Central memory CD8-positive, alpha-beta T cell (primary cell): Measurements from ENCODE around the gene TARBP2.

Experiments used
- ATAC-seq: fragments of 150-1000 bp; cut with Tn5 transposase; replicated peaks from 2 replicates; pipeline ENCODE4 v1.10.0; 2022; ENCODE audit warnings: mild to moderate bottlenecking, moderate FRiP score, moderate number of reproducible peaks; ENCODE audit not compliant: poor library complexity, severe bottlenecking; ENCODE audit errors: extremely low read depth
- DNase-seq, 2 donors: peaks; one replicate each; pipeline ENCODE4 v3.0.0; 2021; ENCODE audit warnings: low spot score in 2 of 2
- H3K27ac Mint-ChIP-seq: one replicate; pipeline ENCODE4 v1.8.0; 2022; ENCODE audit warnings: low read depth, mild to moderate bottlenecking, moderate library complexity, mixed read lengths
- H3K27me3 Mint-ChIP-seq: one replicate; pipeline ENCODE4 v1.8.0; 2022; ENCODE audit warnings: mixed read lengths
- H3K36me3 Mint-ChIP-seq: one replicate; pipeline ENCODE4 v1.8.0; 2022; ENCODE audit warnings: mild to moderate bottlenecking, moderate library complexity, mixed read lengths; ENCODE audit not compliant: insufficient read depth
- H3K4me1 Mint-ChIP-seq: one replicate; pipeline ENCODE4 v1.8.0; 2022; ENCODE audit warnings: mixed read lengths
- H3K4me3 Mint-ChIP-seq: one replicate; pipeline ENCODE4 v1.8.0; 2022; ENCODE audit warnings: mild to moderate bottlenecking, moderate library complexity, mixed read lengths
- H3K9me3 Mint-ChIP-seq: one replicate; pipeline ENCODE4 v1.8.0; 2022; ENCODE audit warnings: mixed read lengths

TARBP2 gene

GRCh38 chr12:53502983-53503728 lies 2.1 kb downstream of the TARBP2 start:
- Mint-ChIP-seq H3K4me3 (no peak overlapping the region), H3K4me1 (peaks cover 40% of the 10 kb centered on the region), H3K9me3 (no peaks in the 10 kb centered on the region), H3K36me3 (peaks cover 23% of the 10 kb centered on the region), H3K27ac (no peak overlapping the region), H3K27me3 (no peaks in the 10 kb centered on the region)
- DNase-seq (no peak), ATAC-seq (no peak)

- no peak overlapping the region for H3K27ac Mint-ChIP-seq
- H3K4me3 Mint-ChIP-seq, result no peak overlapping the region
- peaks cover 20% of the 10 kb centered on the region for H3K36me3 Mint-ChIP-seq
These were observed 3.2 kb downstream of the TARBP2 start for GRCh38 chr12:53504004-53504920.

GRCh38 chr12:53505086-53505485 lies 4.0 kb downstream of the TARBP2 start:
- peak overlapping the region; percentile 52 for H3K27ac Mint-ChIP-seq
- peaks cover 17% of the 10 kb centered on the region for H3K36me3 Mint-ChIP-seq
- ATAC-seq (no peak), DNase-seq (no peak)
- H3K27me3 Mint-ChIP-seq, result no peaks in the 10 kb centered on the region
- peaks cover 30% of the 10 kb centered on the region for H3K4me1 Mint-ChIP-seq
- no peaks in the 10 kb centered on the region for H3K9me3 Mint-ChIP-seq
- no peak overlapping the region for H3K4me3 Mint-ChIP-seq

More at GRCh38 chr12:53504004-53504920, 3.2 kb downstream of the TARBP2 start:
- no peaks in the 10 kb centered on the region for H3K9me3 Mint-ChIP-seq
- ATAC-seq (no peak), DNase-seq (no peak)
- peaks cover 35% of the 10 kb centered on the region for H3K4me1 Mint-ChIP-seq
- H3K27me3 Mint-ChIP-seq, result no peaks in the 10 kb centered on the region

- no peak overlapping the region for H3K27ac Mint-ChIP-seq
- ATAC-seq, result no peak
- DNase-seq, result no peak
- H3K4me3 Mint-ChIP-seq, result no peak overlapping the region
- peaks cover 25% of the 10 kb centered on the region for H3K4me1 Mint-ChIP-seq
- H3K36me3 Mint-ChIP-seq, result peaks cover 16% of the 10 kb centered on the region
- no peaks in the 10 kb centered on the region for H3K9me3 Mint-ChIP-seq
- H3K27me3 Mint-ChIP-seq, result no peaks in the 10 kb centered on the region
These were observed 4.7 kb downstream of the TARBP2 start for GRCh38 chr12:53505555-53506449.

GRCh38 chr12:53506450-53506785 lies 5.3 kb downstream of the TARBP2 start:
- Mint-ChIP-seq H3K36me3 (peaks cover 16% of the 10 kb centered on the region), H3K27ac (no peak overlapping the region), H3K4me3 (no peak overlapping the region), H3K27me3 (no peaks in the 10 kb centered on the region), H3K9me3 (no peaks in the 10 kb centered on the region), H3K4me1 (peaks cover 25% of the 10 kb centered on the region)
- DNase-seq (no peak), ATAC-seq (no peak)

- Mint-ChIP-seq H3K27ac (no peak within 1 kb of the TSS), H3K27me3 (no peaks in the 10 kb centered on the region), H3K36me3 (peaks cover 16% of the 10 kb centered on the region), H3K4me3 (no peak within 1 kb of the TSS), H3K4me1 (peaks cover 22% of the 10 kb centered on the region), H3K9me3 (no peaks in the 10 kb centered on the region)
- ATAC-seq (no peak), DNase-seq (no peak)
These were observed 6.0 kb downstream of the TARBP2 start, which contains the start of gene NPFF for GRCh38 chr12:53506881-53507602. NPFF (minus strand) TSS chr12:53507484; CDS start chr12:53507474, 10 bp downstream.

GRCh38 chr12:53507603-53507885 lies 6.5 kb downstream of the TARBP2 start:
- Mint-ChIP-seq H3K36me3 (peaks cover 21% of the 10 kb centered on the region), H3K27ac (no peak overlapping the region), H3K4me1 (peaks cover 18% of the 10 kb centered on the region), H3K9me3 (no peaks in the 10 kb centered on the region), H3K4me3 (no peak overlapping the region), H3K27me3 (no peaks in the 10 kb centered on the region)
- no peak for ATAC-seq
- DNase-seq, result no peak

GRCh38 chr12:53508534-53509170 lies 7.6 kb downstream of the TARBP2 start:
- peak overlapping the region; percentile 22 for H3K27ac Mint-ChIP-seq
- peaks cover 22% of the 10 kb centered on the region for H3K36me3 Mint-ChIP-seq
- H3K9me3 Mint-ChIP-seq, result no peaks in the 10 kb centered on the region
- H3K4me1 Mint-ChIP-seq, result peaks cover 18% of the 10 kb centered on the region
- peak overlapping the region; percentile 10 for H3K4me3 Mint-ChIP-seq
- DNase-seq (peak; percentile 73 to 81), ATAC-seq (peak; percentile 85)
- H3K27me3 Mint-ChIP-seq, result no peaks in the 10 kb centered on the region

GRCh38 chr12:53510181-53510812 lies 9.2 kb downstream of the TARBP2 start:
- H3K4me1 Mint-ChIP-seq, result peaks cover 10% of the 10 kb centered on the region
- no peak for DNase-seq
- no peak overlapping the region for H3K4me3 Mint-ChIP-seq
- no peak for ATAC-seq
- no peaks in the 10 kb centered on the region for H3K27me3 Mint-ChIP-seq
- no peak overlapping the region for H3K27ac Mint-ChIP-seq
- no peaks in the 10 kb centered on the region for H3K9me3 Mint-ChIP-seq
- peaks cover 29% of the 10 kb centered on the region for H3K36me3 Mint-ChIP-seq

- DNase-seq, result no peak
- H3K27ac Mint-ChIP-seq, result no peak overlapping the region
- no peak overlapping the region for H3K4me3 Mint-ChIP-seq
- H3K9me3 Mint-ChIP-seq, result no peaks in the 10 kb centered on the region
- peaks cover 33% of the 10 kb centered on the region for H3K36me3 Mint-ChIP-seq
- H3K27me3 Mint-ChIP-seq, result no peaks in the 10 kb centered on the region
- H3K4me1 Mint-ChIP-seq, result no peaks in the 10 kb centered on the region
- ATAC-seq, result no peak
These were observed 12.8 kb downstream of the TARBP2 start for GRCh38 chr12:53513712-53514410.
